Adrenal gland (tissue), 12 donors: ENCODE measurements around the gene PRDM15. TPM values are rescaled to one million over a fixed set of nuclear protein-coding genes. Genes with fewer than 3 reads are reported as not detected.

Experiments
- DNase-seq, 7 donors: peaks; one replicate each; pipeline ENCODE4 v3.0.0-alpha.2; 2019 to 2020
- H3K27ac ChIP-seq, 5 donors: fragments of 200-600 bp; sonication (generic) in 4 of 5; 1 replicate in 3 of 5; 2 replicates in 2 of 5; pipeline versions ENCODE4 v1.5.1 to v1.8.0; 2016 to 2020; ENCODE audit warnings: mild to moderate bottlenecking in 1 of 5
- H3K27me3 ChIP-seq: fragments of 200-600 bp; 2 replicates; pipeline ENCODE4 v1.8.0; 2021
- H3K36me3 ChIP-seq, 2 donors: fragments of 200-600 bp; replicated peaks in 1 of 2; 1 replicate in 1 of 2; 2 replicates in 1 of 2; pipeline versions ENCODE4 v1.5.1 to v1.8.0; 2018 to 2022
- H3K4me1 ChIP-seq, 2 donors: fragments of 200-600 bp; replicated peaks in 1 of 2; 1 replicate in 1 of 2; 2 replicates in 1 of 2; pipeline versions ENCODE4 v1.5.1 to v1.8.0; 2018 to 2021
- H3K4me3 ChIP-seq, 4 donors: fragments of 200-600 bp; sonication (generic) in 3 of 4; one replicate each; pipeline ENCODE4 v1.5.1; 2016 to 2018
- H3K9me3 ChIP-seq, 3 donors: fragments of 200-600 bp; sonication (generic) in 1 of 3; replicated peaks in 1 of 3; 1 replicate in 2 of 3; 2 replicates in 1 of 3; pipeline versions ENCODE4 v1.5.1 to v1.8.0; 2016 to 2021
- CTCF ChIP-seq, 6 experiments: fragments of 450-650 bp in 4 of 6; fragments of 200-600 bp in 2 of 6; sonication (generic) in 1 of 6; IDR thresholded peaks; 1 replicate in 5 of 6; 2 replicates in 1 of 6; pipeline versions ENCODE4 v1.5.1 to v1.8.0; 2016 to 2021; ENCODE audit warnings: antibody characterized with exemption in 6 of 6, mild to moderate bottlenecking in 2 of 6, moderate library complexity in 1 of 6
- POLR2A ChIP-seq, 2 donors: fragments of 450-650 bp; IDR thresholded peaks; one replicate each; pipeline ENCODE4 v1.6.1; 2017; ENCODE audit warnings: antibody characterized with exemption in 2 of 2, mild to moderate bottlenecking in 2 of 2, moderate library complexity in 1 of 2
- WGBS, 4 donors: extraction: QIAGEN DNeasy Blood & Tissue Kit in 2 of 4; methylation state at CpG; one replicate each; pipeline versions ENCODE4 v1.1.5 to v1.1.7; 2013 to 2017; 5-methylcytosine and 5-hydroxymethylcytosine counted together
- intact Hi-C, 2 donors: fragments of 100-400 bp; cut with DNase I; formaldehyde crosslinking; loops; one replicate each; pipeline versions ENCODE4 v1.14.1 to v1.15.0; 2022 to 2023
- polyA plus RNA-seq, 3 donors: library from polyadenylated mRNA; stranded (reverse); fragments of 200-250 nt in 2 of 3; fragments of 350-450 nt in 1 of 3; fragmentation: Illumina TruSeq in 1 of 3; extraction: RNeasy Lipid Tissue Mini Kit (QIAGEN cat#74804) in 1 of 3; gene quantifications; one replicate each; pipeline ENCODE4 v1.2.3, GENCODE V29; 2013 to 2014
- total RNA-seq, 9 donors: library from RNA; depleted of rRNA in 4 of 9; stranded (reverse); fragments of >200 nt in 4 of 9; fragments of 120-200 nt in 1 of 9; fragmentation: NEBNext Ultra II Directional in 1 of 9; extraction: Animal tissue kit (Norgen Biotek cat#: 25700) in 1 of 9; gene quantifications; one replicate each; pipeline versions ENCODE4 v1.1.0 to v1.2.4, GENCODE V29; 2013 to 2023
- donor health status: healthy with polysubstance abuse.
- donor health status: Bipolar disorder and iron deficiency.
- donor health status: DM: yes; HTN: yes; CAD: no.
- donor health status: DM: no; HTN: no; CAD: no.
- donor health status: DM: no; HTN: no; CAD: no.
- donor health status: DM: yes; HTN: yes; CAD: no.

Gene PRDM15
- total and polyA plus RNA-seq, 12 donors = 2.9 to 6.7 (median 4.0) TPM

GRCh38 chr21:41836166-41837015 lies 42.8 kb downstream of the PRDM15 start:
- H3K27me3 ChIP-seq = no peaks in the 10 kb centered on the region
- H3K4me1 ChIP-seq = no peaks in the 10 kb centered on the region
- peaks cover 0 to 19% of the 10 kb centered on the region in 2 donors for H3K36me3 ChIP-seq
- H3K9me3 ChIP-seq = no peaks in the 10 kb centered on the region
- 94 to 97% (median 95%) methylated on average over 21 to 32 of the region's 32 CpGs for WGBS, 4 donors
- H3K4me3 ChIP-seq = no peak overlapping the region
- no peak overlapping the region for H3K27ac ChIP-seq
- intact Hi-C loops = no loop called here
- DNase-seq = no peak
- no peak for TF ChIP-seq CTCF (IDR thresholded peaks at IDR 0.05)
- TF ChIP-seq POLR2A (IDR thresholded peaks at IDR 0.05) = no peak

- H3K4me1 ChIP-seq = no peaks in the 10 kb centered on the region
- no peak overlapping the region for H3K27ac ChIP-seq
- no peaks in the 10 kb centered on the region for H3K27me3 ChIP-seq
- no peak for DNase-seq
- H3K9me3 ChIP-seq = no peaks in the 10 kb centered on the region
- intact Hi-C loops = no loop called here
- no peak overlapping the region for H3K4me3 ChIP-seq
- H3K36me3 ChIP-seq = peaks cover 0 to 19% of the 10 kb centered on the region in 2 donors
- WGBS, 4 donors = 75 to 96% (median 85%) methylated on average over 8 to 10 of the region's 10 CpGs
- no peak for TF ChIP-seq CTCF (IDR thresholded peaks at IDR 0.05)
- no peak for TF ChIP-seq POLR2A (IDR thresholded peaks at IDR 0.05)
Measured at GRCh38 chr21:41835711-41836154, 43.4 kb downstream of the PRDM15 start.

- no peak overlapping the region for H3K4me3 ChIP-seq
- intact Hi-C loops = no loop called here
- no peaks in the 10 kb centered on the region for H3K4me1 ChIP-seq
- no peaks in the 10 kb centered on the region for H3K9me3 ChIP-seq
- TF ChIP-seq CTCF (IDR thresholded peaks at IDR 0.05) (no peak), POLR2A (IDR thresholded peaks at IDR 0.05) (no peak)
- 93 to 97% (median 96%) methylated on average over 41 to 42 of the region's 42 CpGs for WGBS, 4 donors
- no peak for DNase-seq
- H3K27ac ChIP-seq = no peak overlapping the region
- H3K27me3 ChIP-seq = no peaks in the 10 kb centered on the region
- peaks cover 0 to 19% of the 10 kb centered on the region in 2 donors for H3K36me3 ChIP-seq
Measured at GRCh38 chr21:41834926-41835663, 44.0 kb downstream of the PRDM15 start.

GRCh38 chr21:41834252-41834925 lies 44.8 kb downstream of the PRDM15 start:
- DNase-seq = no peak
- no peak overlapping the region for H3K4me3 ChIP-seq
- WGBS, 4 donors = 77 to 83% (median 82%) methylated on average over 13 to 25 of the region's 25 CpGs
- H3K27ac ChIP-seq = no peak overlapping the region
- H3K9me3 ChIP-seq = no peaks in the 10 kb centered on the region
- no peaks in the 10 kb centered on the region for H3K4me1 ChIP-seq
- H3K36me3 ChIP-seq = peaks cover 0 to 19% of the 10 kb centered on the region in 2 donors
- TF ChIP-seq CTCF (IDR thresholded peaks at IDR 0.05) = no peak
- no peak for TF ChIP-seq POLR2A (IDR thresholded peaks at IDR 0.05)
- no peaks in the 10 kb centered on the region for H3K27me3 ChIP-seq
- intact Hi-C loops = no loop called here
